HT1080 (cell line): Measurements from ENCODE around the gene MAML3. TPM values are rescaled to one million over a fixed set of nuclear protein-coding genes. Genes with fewer than 3 reads are reported as not detected.

Source experiments
- DNase-seq: peaks from one replicate; pipeline ENCODE4 v3.0.0-alpha.2; 2015; ENCODE audit warnings: low read depth
- total RNA-seq: library from RNA; depleted of rRNA; stranded (reverse); fragments of >200 nt; shearing (Covaris generic); gene quantifications from 2 replicates; pipeline ENCODE4 v1.2.3, GENCODE V29; 2014; rRNA removed

MAML3 gene
- total RNA-seq, 1 experiment from 2014 or later = 11.4 TPM

DNA sequence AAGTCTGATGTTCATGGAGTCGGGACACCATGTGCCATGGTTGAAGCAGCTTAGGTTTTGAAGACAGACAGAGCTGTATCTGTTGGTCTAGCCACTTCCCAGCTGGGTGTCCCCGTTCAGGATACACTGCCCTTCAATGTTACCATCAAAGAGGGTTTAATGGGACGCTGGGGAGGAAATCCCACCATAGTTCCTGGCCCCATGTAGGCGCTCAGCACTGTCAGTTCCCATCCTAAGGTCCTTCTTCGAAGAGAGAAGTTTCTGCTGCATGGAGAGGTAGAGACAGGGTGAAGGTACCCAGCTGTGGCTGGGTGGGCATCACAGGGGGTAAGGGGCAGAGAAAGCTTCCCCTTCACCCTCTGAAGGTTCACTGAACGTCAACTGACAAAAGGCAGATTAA, 484.6 kb downstream of the MAML3 start:
- DNase-seq = no peak

DNA sequence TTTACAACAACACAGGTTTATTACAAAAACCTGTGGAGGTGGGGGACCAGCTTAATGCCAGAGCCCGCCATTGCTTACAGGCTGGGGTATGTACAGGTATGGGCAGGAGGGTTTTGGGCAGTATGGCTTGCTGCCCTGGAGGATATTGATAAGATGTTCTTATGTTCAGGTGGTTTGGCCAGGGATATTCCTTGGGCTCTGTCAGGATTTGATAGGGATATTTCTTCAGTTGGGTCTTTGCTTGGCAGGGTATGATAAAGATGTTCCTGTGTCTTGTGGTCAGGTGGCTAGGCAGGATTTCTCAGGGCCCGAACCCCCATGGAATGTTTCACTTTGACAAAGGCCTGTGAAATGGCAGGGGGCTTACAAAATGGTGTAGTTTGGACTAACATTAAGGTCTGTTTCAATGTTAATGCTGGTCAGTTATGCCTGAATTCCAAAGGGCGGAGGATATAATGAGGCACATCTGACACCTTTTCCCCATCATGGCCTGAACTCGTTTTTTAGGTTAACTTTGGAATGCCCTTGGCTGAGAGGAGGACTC, 485.3 kb downstream of the MAML3 start:
- no peak for DNase-seq

- no peak for DNase-seq
These were observed 485.9 kb downstream of the MAML3 start for GRCh38 chr4:139668036-139668435.

Other genes starting within 250 kb of the MAML3 start
- gene SCOC, start 219.5 kb upstream of the MAML3 start, total RNA-seq = 32.6 and 39.4 TPM in 2 replicates